GM12875 (cell line): ENCODE results near the gene PTH.

Experiments used
- H3K4me3 ChIP-seq: one replicate; pipeline ENCODE4 v1.5.1; 2011; ENCODE audit warnings: low read depth, low read length, control low read depth
- CTCF ChIP-seq: IDR thresholded peaks from 2 replicates; pipeline ENCODE4 v1.5.1; 2011; ENCODE audit warnings: low read depth, mild to moderate bottlenecking, control low read depth, inconsistent platforms, low read length, moderate library complexity, borderline replicate concordance; ENCODE audit not compliant: insufficient read depth

PTH gene

GRCh38 chr11:13494051-13494450 lies 1.7 kb downstream of the PTH start:
- no peak for TF ChIP-seq CTCF
- no peak overlapping the region for H3K4me3 ChIP-seq

GRCh38 chr11:13487661-13488030 lies 8.2 kb downstream of the PTH start:
- peak; percentile 39; the same call in 1 of the 2 replicates for TF ChIP-seq CTCF

GRCh38 chr11:13486926-13487660 lies 8.7 kb downstream of the PTH start:
- peak; percentile 21; the same call in 1 of the 2 replicates for TF ChIP-seq CTCF
- H3K4me3 ChIP-seq: no peak overlapping the region

More at GRCh38 chr11:13487661-13488030, 8.2 kb downstream of the PTH start:
- no peak overlapping the region for H3K4me3 ChIP-seq

- no peak overlapping the region for H3K4me3 ChIP-seq
- TF ChIP-seq CTCF: no peak
Measured at GRCh38 chr11:13480198-13480597, 15.6 kb downstream of the PTH start.

- TF ChIP-seq CTCF: no peak
- no peak overlapping the region for H3K4me3 ChIP-seq
Measured at GRCh38 chr11:13479688-13480087, 16.1 kb downstream of the PTH start.

GRCh38 chr11:13475091-13475490 lies 20.7 kb downstream of the PTH start:
- H3K4me3 ChIP-seq: no peak overlapping the region
- TF ChIP-seq CTCF: no peak

GRCh38 chr11:13473013-13473722 lies 22.6 kb downstream of the PTH start:
- H3K4me3 ChIP-seq: no peak overlapping the region
- TF ChIP-seq CTCF: no peak
